A549 (cell line): ENCODE measurements around the gene CTDSPL. TPM values are rescaled to one million over a fixed set of nuclear protein-coding genes. Genes with fewer than 3 reads are reported as not detected.

ENCODE experiments used
- ATAC-seq, 2 experiments: fragments of 200-7000 bp in 1 of 2; fragments of >200 bp in 1 of 2; cut with Nextera tagmentation in 1 of 2; cut with Tn5 transposase in 1 of 2; 3 replicates each; pipeline versions ENCODE4 v1.8.0 to v1.9.1; 2018 to 2020; ENCODE audit warnings: mild to moderate bottlenecking in 1 of 2, moderate library complexity in 1 of 2
- CTCF ChIA-PET: fragments of 300-600 bp; sonication (Branson Sonifier 250); formaldehyde crosslinking; extraction: SDS; loops from one replicate; lab custom pipeline; 2021; ENCODE audit warnings: antibody characterized with exemption, inconsistent platforms; lab: Yijun Ruan, JAX
- POLR2A ChIA-PET: fragments of 350-600 bp; formaldehyde crosslinking; extraction: SDS; loops from one replicate; lab custom pipeline; 2021; ENCODE audit warnings: antibody characterized with exemption, inconsistent platforms; lab: Yijun Ruan, JAX
- DNase-seq, 2 experiments: peaks; one replicate each; pipeline versions ENCODE4 v3.0.0 to v3.0.0-alpha.2; 2011 to 2016; ENCODE audit warnings: low read depth in 1 of 2, low spot score in 1 of 2
- FAIRE-seq: peaks from 2 replicates; lab custom pipeline; 2011; peaks lifted over from hg19 to GRCh38; lab: Jason Lieb, UNC
- H3K27ac ChIP-seq, 2 experiments: fragments of >200 bp; sonication (Bioruptor Twin); formaldehyde crosslinking; 3 replicates each; pipeline ENCODE4 v1.5.1; 2016 to 2017
- H3K4me1 ChIP-seq: fragments of >200 bp; sonication (Bioruptor Twin); formaldehyde crosslinking; 3 replicates; pipeline ENCODE4 v1.6.1; 2016
- H3K4me2 ChIP-seq: fragments of >200 bp; sonication (Bioruptor Twin); formaldehyde crosslinking; 3 replicates; pipeline ENCODE4 v1.6.1; 2016
- H3K4me3 ChIP-seq: fragments of >200 bp; sonication (Bioruptor Twin); formaldehyde crosslinking; 3 replicates; pipeline ENCODE4 v1.5.1; 2016
- H3K9me3 ChIP-seq: fragments of >200 bp; sonication (Bioruptor Twin); formaldehyde crosslinking; 3 replicates; pipeline ENCODE4 v1.6.1; 2016
- CBX2 ChIP-seq: fragments of 200-600 bp; sonication (generic); IDR thresholded peaks from 2 replicates; pipeline ENCODE4 v1.6.1; 2016; ENCODE audit warnings: low read depth, mild to moderate bottlenecking, borderline replicate concordance
- CBX8 ChIP-seq: fragments of 200-600 bp; sonication (generic); IDR thresholded peaks from 2 replicates; pipeline ENCODE4 v1.6.1; 2016
- EHF ChIP-seq: fragments of 250-450 bp; sonication (Bioruptor Pico); IDR thresholded peaks from 2 replicates; pipeline ENCODE4 v1.5.0; 2020; ENCODE audit warnings: mild to moderate bottlenecking
- EP300 ChIP-seq, 2 experiments: fragments of >200 bp; sonication (Bioruptor Twin); formaldehyde crosslinking; IDR thresholded peaks; 2 replicates in 1 of 2; 3 replicates in 1 of 2; pipeline ENCODE4 v1.6.1; 2016 to 2017
- FOSL2 ChIP-seq, 2 experiments: fragments of 450-650 bp in 1 of 2; fragments of >200 bp in 1 of 2; sonication (Bioruptor Twin) in 1 of 2; formaldehyde crosslinking; IDR thresholded peaks; 2 replicates each; pipeline versions ENCODE4 v1.5.0 to v1.6.1; 2016 to 2020; ENCODE audit warnings: mild to moderate bottlenecking in 1 of 2, moderate library complexity in 1 of 2
- GATA3 ChIP-seq: IDR thresholded peaks from 2 replicates; pipeline ENCODE4 v1.6.1; 2012; ENCODE audit warnings: borderline replicate concordance
- HEYL ChIP-seq: fragments of 250-450 bp; sonication (Bioruptor Pico); IDR thresholded peaks from 2 replicates; pipeline ENCODE4 v1.8.0; 2021; ENCODE audit warnings: mild to moderate bottlenecking, moderate library complexity
- HMGXB4 ChIP-seq: fragments of 250-450 bp; sonication (Bioruptor Pico); IDR thresholded peaks from 2 replicates; pipeline ENCODE4 v1.5.0; 2021; ENCODE audit warnings: mild to moderate bottlenecking, moderate library complexity, borderline replicate concordance
- HOXB5 ChIP-seq: fragments of 250-450 bp; sonication (Bioruptor Pico); IDR thresholded peaks from 2 replicates; pipeline ENCODE4 v1.5.0; 2020; ENCODE audit warnings: mild to moderate bottlenecking, moderate library complexity
- JUN ChIP-seq, 2 experiments: fragments of >200 bp; sonication (Bioruptor Twin); formaldehyde crosslinking; IDR thresholded peaks; 2 replicates in 1 of 2; 3 replicates in 1 of 2; pipeline ENCODE4 v1.6.1; 2016 to 2017
- KDM5A ChIP-seq: fragments of 200-600 bp; sonication (generic); IDR thresholded peaks from 2 replicates; pipeline ENCODE4 v1.6.1; 2016; ENCODE audit warnings: antibody characterized with exemption, mild to moderate bottlenecking
- NPAS2 ChIP-seq: fragments of 250-450 bp; sonication (Bioruptor Pico); IDR thresholded peaks from 2 replicates; pipeline ENCODE4 v1.8.0; 2022; ENCODE audit warnings: mild to moderate bottlenecking, moderate library complexity, borderline replicate concordance
- NR3C1 ChIP-seq: fragments of >200 bp; sonication (Bioruptor Twin); formaldehyde crosslinking; IDR thresholded peaks from 3 replicates; pipeline ENCODE4 v1.6.1; 2017
- POLR2A ChIP-seq: IDR thresholded peaks from 2 replicates; pipeline ENCODE4 v1.6.1; 2012; ENCODE audit warnings: mild to moderate bottlenecking, low read length
- RCOR1 ChIP-seq: fragments of 150-350 bp; IDR thresholded peaks from 2 replicates; pipeline ENCODE4 v1.6.1; 2014; ENCODE audit warnings: antibody characterized with exemption, low read length, low read depth
- REST ChIP-seq: fragments of 200-600 bp; sonication (generic); IDR thresholded peaks from 2 replicates; pipeline ENCODE4 v1.6.1; 2016; ENCODE audit warnings: antibody characterized with exemption, mild to moderate bottlenecking, moderate library complexity
- TFCP2L1 ChIP-seq: fragments of 250-450 bp; sonication (Bioruptor Pico); IDR thresholded peaks from 2 replicates; pipeline ENCODE4 v1.5.0; 2021; ENCODE audit warnings: mild to moderate bottlenecking
- WGBS: methylation state at CpG from one replicate; pipeline ENCODE4 v1.1.6; 2017; ENCODE audit errors: missing lambda C conversion rate; 5-methylcytosine and 5-hydroxymethylcytosine counted together
- polyA plus RNA-seq, 4 experiments: library from polyadenylated mRNA; depleted of rRNA in 3 of 4; stranded (reverse); fragments of >200 nt; fragmentation: RNase III in 1 of 4; extraction: RNeasy Plus Mini Kit Qiagen cat#74134 plus additional on column Dnase treatment in 1 of 4; gene quantifications; 2 replicates in 3 of 4; 3 replicates in 1 of 4; pipeline ENCODE4 v1.2.3, GENCODE V29; 2011 to 2017
- TF ChIP-seq, protein P1 (sequence below): IDR thresholded peaks from 2 replicates; pipeline ENCODE4 v1.6.1; 2012
- TF ChIP-seq, protein P2 (sequence below): fragments of 450-650 bp; IDR thresholded peaks from 2 replicates; pipeline ENCODE4 v1.6.1; 2014; ENCODE audit warnings: antibody characterized with exemption

The CTDSPL gene
- polyA plus RNA-seq, 2 of the 4 experiments (the other 2 are of a cell fraction): 9.9 to 35.1 TPM

DNA sequence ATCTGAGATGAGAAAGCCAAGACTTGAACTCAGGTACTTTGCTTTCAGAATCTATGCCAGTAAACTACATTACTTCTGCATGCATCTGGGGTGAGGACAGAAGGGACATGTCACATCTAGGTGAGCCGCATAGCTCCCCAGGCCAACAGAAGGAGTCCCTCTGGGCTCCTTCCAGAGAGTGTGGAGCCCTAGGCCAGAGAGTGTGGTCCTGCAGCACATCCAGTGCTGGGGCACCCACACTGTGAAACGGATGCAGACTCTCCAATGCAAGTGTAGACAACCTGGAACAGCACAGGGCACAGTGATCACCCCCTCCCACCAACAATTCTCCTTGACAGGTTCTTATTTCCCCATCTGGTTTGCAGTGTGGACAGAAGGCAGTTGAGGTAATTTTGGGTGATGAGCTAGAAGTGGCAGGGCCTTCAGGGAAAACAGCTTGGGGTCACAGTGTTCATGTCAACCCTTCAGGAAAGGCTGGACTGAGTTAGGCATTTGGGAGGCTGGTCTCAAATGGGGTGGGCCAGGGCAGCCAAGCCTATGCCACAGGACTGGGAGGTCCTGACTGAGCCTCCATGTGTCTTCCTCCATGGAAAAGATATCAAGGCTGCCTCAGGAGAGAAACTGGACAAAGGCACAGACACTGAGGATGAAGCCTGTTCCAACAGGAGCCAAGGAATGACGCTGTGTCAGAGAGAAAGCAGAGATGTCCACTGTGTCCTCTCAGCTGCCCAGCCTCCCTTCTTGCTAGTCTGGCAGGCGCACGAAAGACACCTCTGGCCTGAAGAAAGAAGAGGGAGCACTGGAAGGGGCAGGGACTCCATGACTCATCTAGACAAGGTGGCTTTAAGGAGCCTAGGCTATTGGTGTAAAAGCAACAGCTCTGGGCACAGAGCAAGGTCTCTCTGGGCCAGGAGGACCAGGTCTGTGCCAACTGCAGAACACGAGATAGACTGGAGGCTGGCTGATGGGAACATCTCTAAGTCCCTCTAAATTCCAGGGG lies 166.1 kb downstream of the CTDSPL start:
- no peak overlapping the region for H3K27ac ChIP-seq
- no peaks in the 10 kb centered on the region for H3K9me3 ChIP-seq
- no peak for DNase-seq
- no peak for FAIRE-seq
- no peak overlapping the region for H3K4me3 ChIP-seq
- WGBS: 80% methylated on average over 6 of the region's 6 CpGs
- TF ChIP-seq HMGXB4 (no peak), HOXB5 (CRISPR knock-in tag) (no peak), KDM5A (no peak), EHF (CRISPR knock-in tag) (no peak), JUN (IDR thresholded peaks at IDR 0.05) (no peak), GATA3 (no peak), REST (no peak), EP300 (IDR thresholded peaks at IDR 0.05) (no peak), CBX8 (no peak), TFCP2L1 (no peak), POLR2A (no peak), FOSL2 (IDR thresholded peaks at IDR 0.05) (no peak), FOSL2 (CRISPR knock-in tag; IDR thresholded peaks at IDR 0.05) (no peak), NR3C1 (no peak), RCOR1 (no peak), NPAS2 (CRISPR knock-in tag) (no peak), CBX2 (no peak), HEYL (CRISPR knock-in tag) (no peak)
- TF ChIP-seq, protein P1, sequence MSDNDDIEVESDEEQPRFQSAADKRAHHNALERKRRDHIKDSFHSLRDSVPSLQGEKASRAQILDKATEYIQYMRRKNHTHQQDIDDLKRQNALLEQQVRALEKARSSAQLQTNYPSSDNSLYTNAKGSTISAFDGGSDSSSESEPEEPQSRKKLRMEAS: no peak
- TF ChIP-seq, protein P2, sequence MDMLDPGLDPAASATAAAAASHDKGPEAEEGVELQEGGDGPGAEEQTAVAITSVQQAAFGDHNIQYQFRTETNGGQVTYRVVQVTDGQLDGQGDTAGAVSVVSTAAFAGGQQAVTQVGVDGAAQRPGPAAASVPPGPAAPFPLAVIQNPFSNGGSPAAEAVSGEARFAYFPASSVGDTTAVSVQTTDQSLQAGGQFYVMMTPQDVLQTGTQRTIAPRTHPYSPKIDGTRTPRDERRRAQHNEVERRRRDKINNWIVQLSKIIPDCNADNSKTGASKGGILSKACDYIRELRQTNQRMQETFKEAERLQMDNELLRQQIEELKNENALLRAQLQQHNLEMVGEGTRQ: no peak
- TF ChIP-seq, all 56 proteins: peak for 0
- ChIA-PET CTCF (interaction anchor here (0.9 kb wide), 1 partner anchor 31 kb away, joined by 3 read pairs; no protein-coding TSS in a partner anchor), POLR2A (no interaction called here)
- ATAC-seq: no peak
- Histone ChIP-seq H3K4me1 (peaks cover 33% of the 10 kb centered on the region), H3K4me2 (no peak overlapping the region)
